ENCODE measurements around the gene ARHGAP24.

ARHGAP24 gene

DNA sequence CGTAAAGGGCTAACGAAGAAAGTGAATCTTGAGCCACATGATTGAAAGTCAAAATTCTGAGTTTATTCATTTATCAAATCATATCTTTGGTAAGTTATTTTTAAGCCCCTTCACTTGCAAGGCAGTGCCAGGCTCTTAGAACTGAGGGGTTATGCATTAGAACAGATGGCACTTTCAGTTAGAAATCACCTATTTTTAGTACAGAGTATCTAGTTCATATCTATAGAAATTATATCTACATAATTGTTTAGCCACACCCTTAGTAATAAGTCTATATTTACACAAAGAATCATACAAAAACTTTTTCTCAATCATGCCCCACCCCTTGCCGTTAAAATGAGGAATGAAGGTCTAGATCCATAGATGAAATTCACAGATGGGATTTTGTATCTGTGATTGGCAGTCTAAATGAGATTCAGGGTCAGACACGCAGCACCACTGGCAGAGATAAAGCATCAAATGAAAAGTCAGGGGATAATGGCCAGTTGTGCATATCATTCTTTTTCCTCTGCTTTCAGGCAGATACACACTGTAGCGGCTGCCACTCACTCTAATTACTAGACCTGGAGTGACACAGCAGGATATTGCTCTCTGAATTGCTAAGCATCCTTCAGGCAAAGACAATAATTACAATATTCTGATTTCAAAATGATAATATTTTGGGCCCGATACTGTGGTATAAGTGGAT is 444.4 kb downstream of the ARHGAP24 start:
- DNase-seq (ENCODE audit: low read depth), result no peak

DNA sequence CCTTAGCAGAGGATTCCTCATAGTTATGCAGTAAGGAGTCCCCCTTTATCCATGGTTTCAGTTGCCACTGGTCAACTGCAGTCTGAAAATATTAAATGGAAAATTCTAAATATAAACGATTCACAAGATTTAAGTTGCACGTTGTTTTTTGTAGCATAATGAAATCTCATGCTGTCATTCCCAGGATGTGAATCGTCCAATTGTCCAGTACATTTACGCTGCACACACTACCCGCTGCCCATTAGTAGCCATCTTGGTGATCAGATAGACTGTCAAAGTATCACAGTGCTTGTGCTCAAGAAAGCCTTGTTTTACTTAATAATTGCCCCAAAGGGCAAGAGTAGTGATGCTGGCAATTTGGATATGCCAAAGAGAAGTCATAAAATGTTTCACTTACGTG is 450.1 kb downstream of the ARHGAP24 start:
- DNase-seq (ENCODE audit: low read depth), result no peak

DNA sequence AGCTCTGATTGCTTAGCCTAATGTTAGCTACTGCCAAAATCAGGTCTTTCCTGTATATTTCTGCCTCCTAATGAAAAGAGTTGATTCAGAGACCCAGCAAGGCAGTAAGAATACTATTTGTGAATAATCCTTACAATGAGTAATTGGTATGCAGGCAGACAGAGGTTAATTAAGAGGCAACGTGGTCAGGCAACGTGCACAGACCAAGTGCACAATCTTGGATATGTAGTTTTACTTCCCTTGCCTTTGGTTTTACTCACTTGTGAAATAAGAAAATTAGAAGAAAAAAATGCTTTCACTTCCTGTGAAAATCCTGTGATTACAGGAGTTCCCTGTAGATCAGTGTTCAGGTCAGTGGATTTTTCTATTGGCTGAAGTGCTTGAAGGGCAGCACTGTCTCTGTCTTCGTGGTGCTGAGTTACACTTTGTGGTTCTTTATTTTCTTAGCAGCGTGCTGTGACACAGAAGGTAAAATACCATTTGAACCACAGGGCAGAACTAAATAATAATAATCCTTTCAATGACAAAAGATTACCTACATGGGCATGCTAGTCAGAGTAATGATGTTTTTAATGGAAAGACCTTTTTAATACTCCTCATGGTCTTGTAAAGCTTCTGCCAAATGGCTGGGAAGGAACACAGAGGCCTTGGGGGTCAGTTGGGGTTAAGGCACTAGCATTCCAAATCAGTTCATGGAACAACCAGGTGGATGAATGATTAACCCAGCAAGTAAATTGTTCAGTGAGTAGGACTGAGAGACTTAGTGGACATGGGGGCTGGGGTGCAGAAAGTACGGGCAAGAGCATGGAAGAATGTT is 454.0 kb downstream of the ARHGAP24 start:
- DNase-seq (ENCODE audit: low read depth), result peak; percentile 54

DNA sequence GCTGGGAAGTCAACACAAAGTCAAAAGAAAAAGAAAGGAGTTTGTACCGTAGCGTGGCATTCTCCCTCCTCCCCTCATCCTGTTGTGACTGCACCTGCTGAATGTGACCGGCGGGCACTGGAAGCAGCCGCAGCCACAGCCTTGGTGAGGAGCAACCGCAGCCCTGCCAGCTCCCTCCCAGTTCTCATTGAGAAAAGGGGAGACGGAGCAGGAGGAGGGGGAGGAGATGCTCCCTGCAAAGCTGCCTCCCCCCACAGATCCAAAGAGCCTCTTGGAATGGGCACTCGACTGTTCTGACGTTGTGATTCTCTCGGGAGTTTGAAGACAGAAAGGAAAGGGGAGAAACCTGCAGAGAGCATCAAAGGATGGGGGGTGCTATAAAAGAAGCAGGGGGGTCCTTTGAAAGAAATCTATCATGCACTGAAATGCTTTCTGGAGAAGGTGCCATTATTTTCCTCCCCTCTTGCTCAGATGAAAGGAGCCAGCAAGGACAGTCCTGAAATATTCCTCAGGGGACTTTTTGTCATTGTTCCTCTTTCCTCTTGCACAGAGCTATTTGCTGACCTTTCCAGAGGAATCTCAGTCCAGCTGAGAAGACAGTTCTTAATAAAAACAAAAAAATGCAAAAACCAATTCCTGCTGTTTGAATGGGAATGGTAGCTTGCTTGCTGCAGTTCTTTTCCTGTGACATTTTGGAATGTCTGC is 455.2 kb downstream of the ARHGAP24 start:
- DNase-seq (ENCODE audit: low read depth), result no peak

DNA sequence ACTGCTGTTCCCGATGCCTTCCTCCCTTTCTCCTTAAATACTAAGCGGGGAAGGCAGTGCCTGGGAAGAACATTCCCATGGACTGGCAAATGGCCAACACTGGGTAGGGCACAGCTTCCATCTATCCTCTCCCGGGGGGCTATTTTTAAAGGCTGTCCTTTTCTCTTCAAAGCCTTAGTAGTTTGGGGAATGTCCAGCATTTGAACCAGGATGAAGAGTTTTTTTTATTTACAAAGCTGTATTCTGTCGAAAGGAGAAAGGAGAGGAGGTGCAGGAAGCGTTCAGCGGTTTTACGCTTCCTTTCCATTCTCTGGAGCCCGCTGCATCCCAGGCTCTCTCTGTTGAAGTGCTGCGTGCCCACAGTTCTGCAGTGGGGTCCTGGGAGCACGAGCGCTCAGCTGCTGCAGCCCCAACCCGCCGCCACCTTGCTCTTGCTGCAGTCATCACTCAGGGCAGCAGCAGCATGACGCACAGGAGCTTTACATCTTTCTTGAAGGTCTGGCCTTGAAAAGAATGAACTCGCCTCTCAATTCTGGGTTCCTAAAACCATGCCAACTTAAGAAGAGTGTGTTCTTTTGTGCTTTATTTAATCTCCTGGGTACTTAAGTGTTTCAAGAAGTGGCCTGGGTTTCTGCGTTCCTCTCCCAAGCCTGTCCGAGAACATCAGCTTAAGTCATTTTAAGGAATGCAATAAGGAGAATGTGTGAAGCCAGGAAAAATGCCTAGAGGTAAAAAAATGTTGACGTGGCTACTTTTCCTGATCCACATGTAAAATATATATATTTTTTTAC is 457.7 kb downstream of the ARHGAP24 start:
- peak; percentile 39 for DNase-seq (ENCODE audit: low read depth)

DNA sequence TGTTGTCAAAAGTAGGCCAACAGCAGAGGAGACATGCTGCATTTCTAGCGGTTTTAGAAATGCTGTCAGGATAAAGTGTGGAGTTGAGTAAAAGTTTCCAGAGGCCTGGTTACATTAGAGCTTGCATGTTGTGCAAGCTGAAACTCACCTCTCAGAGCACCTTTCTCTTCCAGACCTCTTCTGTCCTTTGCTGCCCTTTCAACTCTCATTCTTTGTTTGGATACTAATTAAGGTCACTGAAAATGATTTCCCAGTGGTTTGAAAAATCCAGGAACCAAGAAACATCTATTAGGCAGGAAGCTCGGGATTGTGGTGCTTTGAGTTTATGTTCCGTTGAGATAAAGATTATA is 458.3 kb downstream of the ARHGAP24 start:
- no peak for DNase-seq (ENCODE audit: low read depth)

DNA sequence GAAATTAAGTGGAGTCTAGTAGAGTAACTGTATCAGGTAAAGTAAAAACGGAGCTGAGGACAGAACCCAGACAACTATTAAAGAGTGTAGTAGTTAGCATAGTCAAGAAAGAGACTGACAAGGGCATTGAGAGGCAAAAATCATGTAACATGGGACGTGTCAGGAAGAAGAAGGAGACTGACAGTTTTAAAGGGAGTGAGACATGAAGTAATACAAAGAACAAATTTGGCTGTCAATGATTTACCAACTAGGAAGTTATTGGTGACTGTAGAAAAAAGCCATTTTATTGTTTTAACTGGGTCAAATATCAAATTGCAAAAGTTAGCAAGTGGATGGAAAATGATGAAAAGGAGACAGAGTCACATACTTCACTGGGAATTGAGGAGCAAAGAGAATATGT is 462.6 kb downstream of the ARHGAP24 start:
- DNase-seq (ENCODE audit: low read depth), result no peak

DNA sequence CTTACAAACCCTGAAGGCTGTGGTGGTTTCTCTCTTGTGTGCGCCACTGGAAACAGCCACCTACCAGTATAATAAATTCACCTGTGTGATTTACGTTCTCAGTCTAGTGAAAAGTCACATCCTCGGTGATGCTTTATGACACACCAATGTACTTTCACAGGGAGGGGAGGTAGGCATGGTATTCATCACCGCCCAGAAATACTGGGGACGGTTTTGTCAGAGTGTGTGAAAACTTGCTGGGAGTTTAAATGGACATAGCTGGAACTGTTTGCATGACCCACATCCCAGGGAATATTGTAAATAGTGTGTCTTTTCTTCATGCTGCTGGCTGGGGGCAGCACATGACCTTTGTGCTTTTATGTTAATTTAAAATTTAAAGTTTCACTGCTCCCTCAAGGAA is 463.1 kb downstream of the ARHGAP24 start:
- DNase-seq (ENCODE audit: low read depth), result no peak

DNA sequence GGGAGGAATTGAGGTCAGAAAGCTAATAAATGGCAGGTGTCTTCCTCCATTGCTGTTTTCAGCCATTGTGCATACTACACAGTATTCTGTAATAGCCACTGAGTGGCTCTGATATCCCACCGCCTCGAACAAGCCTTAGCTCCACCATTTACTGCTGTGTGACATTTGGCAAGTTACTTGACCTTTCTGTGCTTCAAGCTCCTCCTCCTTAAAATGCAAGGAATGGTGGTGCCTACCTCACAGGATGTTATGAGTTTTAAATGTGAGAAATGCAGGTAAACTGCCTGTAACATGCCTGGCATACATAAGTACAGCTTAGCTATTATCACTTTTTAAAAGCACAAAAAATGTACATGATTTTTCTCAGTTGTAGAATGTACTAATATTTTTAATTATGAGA is 464.0 kb downstream of the ARHGAP24 start:
- DNase-seq (ENCODE audit: low read depth), result no peak

DNA sequence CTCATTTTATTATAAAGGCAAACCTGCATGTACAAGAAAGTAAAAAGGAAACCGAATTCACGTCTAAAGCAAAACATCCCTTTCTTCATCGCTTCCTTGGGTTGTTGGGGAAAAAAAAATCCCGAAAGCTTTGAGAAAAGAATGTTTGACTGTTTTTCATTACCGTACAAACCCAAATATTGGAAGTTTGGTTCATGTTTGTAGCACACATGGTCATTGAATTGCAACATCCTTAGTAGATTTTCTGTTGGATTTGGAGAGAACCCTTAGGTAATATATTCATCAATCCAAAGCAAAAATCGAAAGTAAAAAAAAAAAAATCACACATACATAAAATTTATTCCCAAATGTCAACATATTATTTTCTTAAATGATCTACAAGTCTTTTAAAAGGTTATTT is 464.6 kb downstream of the ARHGAP24 start:
- DNase-seq (ENCODE audit: low read depth), result no peak

DNA sequence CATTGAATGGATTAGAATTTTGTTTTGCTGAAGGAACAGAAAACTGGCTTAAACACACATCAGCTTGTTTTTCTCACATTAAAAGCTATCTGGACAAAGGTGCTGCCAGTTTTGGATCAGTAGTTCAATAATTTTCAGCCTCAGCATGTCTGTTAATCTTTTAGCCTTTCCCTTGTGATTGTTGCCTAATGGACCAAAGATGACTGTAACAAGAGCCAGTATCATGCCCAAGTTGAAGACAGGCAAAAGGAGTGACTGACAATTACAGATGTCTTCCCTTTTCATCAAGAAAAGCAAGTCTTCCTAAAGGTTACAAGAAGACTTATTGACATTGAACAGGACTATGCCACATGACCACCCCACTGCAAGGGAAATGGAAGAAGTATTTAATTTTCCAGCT is 465.2 kb downstream of the ARHGAP24 start:
- DNase-seq (ENCODE audit: low read depth), result no peak

DNA sequence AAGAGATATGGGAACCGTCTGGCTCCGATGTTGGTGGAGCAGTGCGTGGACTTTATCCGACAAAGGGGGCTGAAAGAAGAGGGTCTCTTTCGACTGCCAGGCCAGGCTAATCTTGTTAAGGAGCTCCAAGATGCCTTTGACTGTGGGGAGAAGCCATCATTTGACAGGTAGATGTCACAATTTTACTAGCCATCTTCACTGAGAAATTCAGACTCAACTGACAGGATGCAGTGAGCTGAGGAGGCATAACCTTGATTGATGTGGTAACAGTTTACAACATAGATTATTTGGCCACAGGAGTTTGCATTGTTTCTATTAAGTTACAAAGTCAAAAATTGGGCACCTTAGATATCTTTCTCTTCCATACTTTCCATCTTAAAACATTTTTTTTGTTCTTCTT is 467.2 kb downstream of the ARHGAP24 start:
- DNase-seq (ENCODE audit: low read depth), result no peak

DNA sequence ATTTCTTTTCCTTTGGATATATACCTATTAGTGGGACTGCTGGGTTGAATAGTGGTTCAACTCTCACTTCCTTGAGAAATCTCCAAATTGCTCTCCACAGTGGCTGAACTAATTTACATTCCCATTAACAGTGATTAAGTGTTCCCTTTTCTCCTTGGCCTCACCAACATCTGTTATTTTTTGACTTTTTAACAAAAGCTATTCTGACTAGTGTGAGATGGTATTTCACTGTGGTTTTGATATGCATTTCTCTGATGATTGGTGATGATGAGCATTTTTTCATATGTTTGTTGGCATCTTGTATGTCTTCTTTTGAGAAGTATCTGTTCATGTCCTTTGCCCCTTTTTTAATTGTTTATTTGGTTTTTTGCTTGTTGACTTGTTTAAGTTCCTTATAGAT is 471.9 kb downstream of the ARHGAP24 start:
- DNase-seq (ENCODE audit: low read depth), result no peak

DNA sequence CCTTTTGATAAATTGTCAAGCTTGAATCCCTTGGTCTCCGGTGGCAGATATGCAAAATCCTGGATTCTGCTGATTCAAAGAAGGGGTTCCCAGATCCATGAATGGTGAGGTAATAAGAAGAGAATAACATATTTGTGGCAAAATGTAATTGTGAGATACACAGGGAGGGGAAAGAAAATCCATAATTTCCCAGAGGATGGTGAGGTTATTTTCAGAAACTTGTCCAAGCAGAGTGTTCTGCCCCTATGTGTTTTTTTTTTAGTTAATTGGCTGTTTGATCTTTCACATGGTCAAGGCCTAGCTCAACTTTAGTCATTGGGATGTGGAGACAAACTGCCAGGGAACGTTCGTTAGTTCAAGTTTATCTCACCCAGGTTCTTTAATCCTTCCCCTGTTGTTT is 476.1 kb downstream of the ARHGAP24 start:
- no peak for DNase-seq (ENCODE audit: low read depth)

DNA sequence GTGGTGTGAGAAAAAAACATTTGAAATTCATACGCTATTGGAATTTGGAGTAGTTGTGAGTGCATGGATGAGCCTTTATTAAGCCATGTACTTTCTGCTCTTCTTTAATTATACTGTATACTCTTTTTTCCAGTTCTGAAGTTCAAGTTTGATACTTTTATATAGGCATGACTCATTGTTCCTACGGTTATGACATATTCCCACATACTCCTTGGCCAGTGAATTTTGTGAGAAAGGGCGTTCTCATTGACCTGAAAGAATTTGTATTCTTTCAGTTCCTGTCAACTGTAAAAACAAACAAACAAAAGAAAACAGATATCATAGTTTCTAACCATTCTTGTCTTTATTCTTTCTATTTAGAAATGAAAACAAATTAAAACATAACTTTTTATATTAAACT is 477.6 kb downstream of the ARHGAP24 start:
- peak; percentile 79 for DNase-seq (ENCODE audit: low read depth)

DNA sequence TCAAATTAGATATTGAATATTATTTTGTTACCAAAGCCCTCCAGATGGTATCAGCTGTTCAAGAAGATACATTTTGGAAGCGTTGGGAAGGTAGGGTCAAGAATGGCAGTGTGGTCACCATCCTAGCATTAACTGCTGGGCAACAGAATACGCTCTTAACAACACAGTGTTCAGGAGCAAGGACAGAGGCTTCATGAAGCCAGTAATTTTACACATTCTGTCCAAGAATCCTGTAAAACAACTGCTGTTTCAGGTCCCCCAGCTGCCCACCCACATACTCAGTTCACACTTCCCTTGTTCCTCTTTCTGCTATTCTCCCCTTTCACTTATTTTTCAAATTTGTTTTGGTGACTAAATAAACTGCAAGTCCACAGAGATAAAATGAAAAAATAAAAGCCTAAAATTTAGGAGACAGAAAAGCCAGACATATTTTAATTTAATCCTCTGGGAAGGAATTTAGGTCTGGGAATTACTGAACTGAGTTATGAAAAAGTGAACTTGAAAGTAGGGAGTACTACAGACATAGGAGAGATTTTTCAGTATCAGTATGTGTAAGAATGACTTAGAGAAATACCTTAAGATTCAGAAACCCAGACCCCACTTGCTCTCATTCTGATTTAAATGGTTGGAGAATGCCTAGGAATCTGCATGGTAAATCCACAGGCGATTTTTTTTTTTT is 478.2 kb downstream of the ARHGAP24 start:
- DNase-seq (ENCODE audit: low read depth), result no peak

DNA sequence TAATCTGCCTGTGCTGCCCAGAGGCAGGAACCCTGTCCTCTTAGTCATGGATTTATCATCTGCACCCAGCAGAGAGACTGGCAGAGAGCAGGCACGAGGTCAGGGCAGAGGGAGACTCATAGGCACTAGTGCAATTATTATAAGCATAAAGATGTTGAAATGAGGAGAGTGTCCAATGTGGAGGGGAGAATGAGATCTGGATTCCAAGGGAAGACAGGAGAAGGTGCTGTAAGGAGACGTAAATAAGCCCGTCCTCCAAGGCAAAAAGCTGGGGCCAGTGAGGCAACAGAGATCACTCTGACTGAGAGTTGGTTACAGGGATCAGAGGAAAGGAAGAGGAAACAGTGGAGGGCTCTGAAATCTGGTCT is 478.7 kb downstream of the ARHGAP24 start:
- DNase-seq (ENCODE audit: low read depth), result peak; percentile 89

DNA sequence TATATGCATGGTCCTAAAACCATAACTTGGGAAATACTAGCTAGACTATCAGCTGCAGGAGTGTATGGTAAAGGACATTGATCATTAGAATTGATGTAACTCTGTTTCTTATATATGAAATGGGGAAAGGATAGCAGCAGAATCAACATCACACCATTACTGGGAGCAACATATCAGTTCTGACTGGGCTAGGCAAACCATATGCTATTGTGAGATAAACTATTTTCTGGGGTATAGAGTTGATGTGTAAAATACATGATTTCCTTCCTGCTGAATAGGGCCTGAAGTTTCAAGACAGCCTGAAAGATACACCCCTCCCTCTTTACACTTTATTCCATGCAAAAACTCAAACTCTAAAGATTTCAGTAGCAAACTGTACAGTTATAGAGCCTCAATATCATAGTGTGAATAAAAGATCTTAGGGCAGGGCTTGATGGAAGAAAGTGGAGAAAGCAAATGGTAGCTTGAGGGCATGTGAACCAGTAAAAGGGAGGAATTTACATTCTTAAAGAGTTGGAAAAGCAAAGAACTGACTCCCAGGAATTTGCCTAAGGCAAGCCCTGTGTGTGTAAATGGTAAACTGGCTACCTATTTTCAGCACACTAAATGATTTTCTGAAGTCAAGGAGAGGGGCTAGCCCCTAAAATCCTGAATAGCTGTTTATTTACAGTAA is 480.8 kb downstream of the ARHGAP24 start:
- peak; percentile 47 for DNase-seq (ENCODE audit: low read depth)

DNA sequence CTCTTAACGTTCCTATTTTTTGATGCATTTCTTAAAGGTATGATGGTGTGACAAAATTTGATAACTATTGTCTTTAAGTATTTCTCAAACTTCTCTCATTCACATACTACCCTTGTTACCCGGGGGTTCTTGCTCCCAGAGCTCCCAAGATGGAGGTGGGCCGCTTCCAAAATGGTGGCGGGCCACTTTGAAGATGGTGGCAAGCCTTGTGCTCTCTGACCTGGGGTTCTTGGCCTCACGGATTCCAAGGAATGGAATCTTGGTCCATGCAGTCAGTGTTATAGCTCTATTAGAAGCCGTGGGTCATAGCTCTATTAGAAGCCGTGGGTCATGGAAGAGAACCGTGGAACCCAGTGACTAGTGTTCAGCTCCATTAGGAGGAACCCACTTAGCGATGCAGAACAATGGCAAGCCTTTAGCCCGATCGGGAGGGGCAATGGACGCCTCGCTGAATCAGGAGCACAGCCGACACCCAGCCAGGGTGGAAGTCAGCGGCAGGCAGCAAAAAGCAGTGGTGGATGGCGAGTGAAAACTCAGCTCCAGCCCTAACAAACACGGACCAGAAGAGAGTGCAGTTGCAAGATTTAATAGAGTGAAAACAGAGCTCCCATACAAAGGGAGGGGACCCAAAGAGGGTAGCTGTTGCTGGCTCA is 481.5 kb downstream of the ARHGAP24 start:
- no peak for DNase-seq (ENCODE audit: low read depth)

DNA sequence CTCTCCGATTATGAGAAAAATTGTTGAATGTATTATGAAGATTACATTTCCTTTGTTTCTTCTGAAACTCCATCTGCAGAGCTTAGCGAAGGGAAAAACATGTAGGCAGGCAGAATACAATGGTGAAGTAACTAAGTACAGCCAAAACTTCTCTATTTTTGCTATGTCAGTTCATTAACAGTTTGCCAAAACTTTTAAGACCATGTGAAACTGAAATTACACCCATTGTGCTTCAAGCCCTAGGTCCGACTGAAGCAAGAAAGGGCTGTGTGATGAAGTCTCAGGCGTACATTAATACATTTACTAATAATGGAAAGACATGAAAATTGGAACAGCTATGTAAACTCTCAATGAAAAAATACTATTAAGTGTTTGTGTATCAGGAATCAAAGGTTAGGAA is 486.9 kb downstream of the ARHGAP24 start:
- no peak for DNase-seq (ENCODE audit: low read depth)

DNA sequence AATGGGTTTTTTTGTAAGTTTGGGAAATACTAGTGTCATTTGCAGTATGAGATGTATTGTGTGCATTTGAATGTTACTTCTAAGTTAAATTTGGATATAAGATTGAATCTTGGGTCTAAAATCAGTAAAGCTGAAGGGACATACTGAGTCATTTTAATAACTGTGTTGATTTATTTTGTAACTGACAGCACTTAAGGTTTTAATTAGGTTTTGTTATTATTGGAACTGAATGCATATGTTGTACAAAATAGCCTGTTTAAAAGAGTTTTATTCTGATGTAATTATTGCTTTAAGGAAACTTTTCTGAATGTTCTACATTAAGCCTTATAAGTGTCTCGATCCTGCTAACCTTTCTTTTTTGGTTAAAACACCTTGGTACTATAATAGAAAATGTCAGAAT is 488.3 kb downstream of the ARHGAP24 start:
- DNase-seq (ENCODE audit: low read depth), result no peak

All from ELR (cell line).